ENCODE data around the gene ZNF444.

- no peak for TF ChIP-seq POLR2AphosphoS5 (IDR thresholded peaks at IDR 0.05)
- TF ChIP-seq CTCF (IDR thresholded peaks at IDR 0.05) = no peak
- no peak for TF ChIP-seq POLR2A (IDR thresholded peaks at IDR 0.05)
These were observed 7.0 kb upstream of the ZNF444 start for GRCh38 chr19:56133858-56134653.

Data from sigmoid colon (tissue), 4 donors.